Neural progenitor cell (in vitro differentiated cells): Measurements from ENCODE around the gene FGF2. TPM values are rescaled to one million over a fixed set of nuclear protein-coding genes. Genes with fewer than 3 reads are reported as not detected.

Experiments
- DNase-seq: peaks from one replicate; pipeline ENCODE4 v3.0.0-alpha.2; 2016; ENCODE audit warnings: low spot score
- H2AFZ ChIP-seq: fragments of 200-600 bp; sonication (generic); replicated peaks from 2 replicates; pipeline ENCODE4 v1.6.1; 2016; ENCODE audit warnings: antibody characterized with exemption
- H3F3A ChIP-seq: fragments of 200-600 bp; sonication (generic); 2 replicates; pipeline ENCODE4 v1.6.1; 2016; ENCODE audit warnings: antibody characterized with exemption, low read depth
- H3K27ac ChIP-seq: fragments of 200-600 bp; sonication (generic); 2 replicates; pipeline ENCODE4 v1.5.1; 2016; ENCODE audit warnings: mild to moderate bottlenecking
- H3K27me3 ChIP-seq: fragments of 200-600 bp; sonication (generic); 2 replicates; pipeline ENCODE4 v1.6.1; 2016; ENCODE audit warnings: mild to moderate bottlenecking, moderate library complexity
- H3K36me3 ChIP-seq: fragments of 200-600 bp; sonication (generic); 2 replicates; pipeline ENCODE4 v1.5.1; 2016
- H3K4me1 ChIP-seq: fragments of 200-600 bp; sonication (generic); 2 replicates; pipeline ENCODE4 v1.6.1; 2016; ENCODE audit warnings: mixed run types
- H3K4me2 ChIP-seq: fragments of 200-600 bp; sonication (generic); 2 replicates; pipeline ENCODE4 v1.6.1; 2016
- H3K4me3 ChIP-seq: fragments of 200-600 bp; sonication (generic); 2 replicates; pipeline ENCODE4 v1.5.1; 2016
- H3K79me2 ChIP-seq: fragments of 200-600 bp; sonication (generic); 2 replicates; pipeline ENCODE4 v1.6.1; 2016; ENCODE audit warnings: low read depth
- H3K9ac ChIP-seq: fragments of 200-600 bp; sonication (generic); 2 replicates; pipeline ENCODE4 v1.6.1; 2016
- H3K9me3 ChIP-seq: fragments of 200-600 bp; sonication (generic); 2 replicates; pipeline ENCODE4 v1.5.1; 2016; ENCODE audit warnings: low read depth
- H4K20me1 ChIP-seq: fragments of 200-600 bp; sonication (generic); 2 replicates; pipeline ENCODE4 v1.6.1; 2016; ENCODE audit warnings: low read depth
- H3K27ac Mint-ChIP-seq: 3 replicates; pipeline ENCODE4 v1.8.0; 2021; ENCODE audit warnings: mixed read lengths
- H3K27me3 Mint-ChIP-seq: 2 replicates; pipeline ENCODE4 v1.8.0; 2022; ENCODE audit warnings: low read depth, mild to moderate bottlenecking, inconsistent platforms, moderate library complexity, mixed read lengths; ENCODE audit not compliant: insufficient read depth
- H3K36me3 Mint-ChIP-seq: 3 replicates; pipeline ENCODE4 v1.8.0; 2021; ENCODE audit warnings: mixed read lengths
- H3K4me1 Mint-ChIP-seq: 3 replicates; pipeline ENCODE4 v1.8.0; 2021; ENCODE audit warnings: mixed read lengths
- H3K4me3 Mint-ChIP-seq: 3 replicates; pipeline ENCODE4 v1.8.0; 2021; ENCODE audit warnings: mild to moderate bottlenecking, moderate library complexity, mixed read lengths
- H3K9me3 Mint-ChIP-seq: 3 replicates; pipeline ENCODE4 v1.8.0; 2020; ENCODE audit warnings: mixed read lengths
- EZH2 ChIP-seq: fragments of 200-600 bp; sonication (generic); IDR thresholded peaks from 2 replicates; pipeline ENCODE4 v1.6.1; 2017; ENCODE audit warnings: antibody characterized with exemption, mild to moderate bottlenecking, moderate library complexity
- EZH2phosphoT487 ChIP-seq: fragments of 200-600 bp; sonication (generic); IDR thresholded peaks from 2 replicates; pipeline ENCODE4 v1.6.1; 2017; ENCODE audit warnings: antibody characterized with exemption
- total RNA-seq: library from RNA; depleted of rRNA; stranded (reverse); fragments of >200 nt; gene quantifications from 2 replicates; pipeline ENCODE4 v1.2.3, GENCODE V29; 2015; ENCODE audit warnings: low replicate concordance
- TF ChIP-seq, protein P1 (sequence below): fragments of 200-600 bp; sonication (generic); IDR thresholded peaks from 2 replicates; pipeline ENCODE4 v1.5.1; 2017; ENCODE audit warnings: antibody characterized with exemption, mild to moderate bottlenecking

Gene FGF2
- total RNA-seq, 1 donor from 2014 or later, result 43.8 TPM

DNA sequence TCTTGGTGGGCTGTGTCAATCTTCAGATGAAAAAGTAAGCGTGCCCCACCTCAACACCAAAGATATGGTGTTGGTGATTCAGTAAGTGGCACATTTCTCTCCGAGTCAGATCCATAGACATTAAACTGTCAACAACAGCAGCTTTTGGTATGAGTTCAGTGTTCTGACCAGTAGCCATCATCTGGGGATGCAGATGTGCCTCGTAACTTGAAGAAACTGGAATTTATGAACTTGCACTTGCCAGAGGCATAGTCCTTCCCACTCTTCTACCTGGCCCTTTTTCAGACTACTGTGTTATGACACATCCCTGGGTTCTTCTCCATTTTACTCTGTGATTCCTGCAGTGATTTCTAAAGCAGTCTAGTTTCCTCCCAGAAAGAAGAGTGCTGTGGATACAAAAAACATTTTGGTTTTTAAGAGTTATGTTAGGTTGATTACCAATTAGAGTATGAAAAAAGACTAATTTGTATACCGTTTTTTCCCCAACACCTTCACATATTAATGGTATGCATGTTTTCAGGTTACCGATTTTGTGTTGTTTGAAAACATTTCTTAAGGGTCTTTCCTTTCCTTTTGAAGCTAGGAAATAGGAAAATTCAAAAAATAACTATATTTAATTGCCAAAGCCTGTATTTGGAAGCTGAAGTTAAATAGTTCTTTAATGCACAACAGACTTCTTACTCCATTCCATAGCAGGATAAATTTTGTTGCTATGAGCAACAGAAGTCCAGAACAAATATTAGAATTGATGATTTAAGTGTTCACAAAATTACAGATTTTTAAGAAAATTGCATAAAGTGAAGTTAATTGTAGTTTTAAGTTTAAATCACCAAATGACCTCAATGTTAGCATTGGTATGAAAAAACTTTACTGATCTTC lies 56.5 kb downstream of the FGF2 start:
- Histone ChIP-seq H3K4me3 (no peak overlapping the region), H3K36me3 (peaks cover 26% of the 10 kb centered on the region), H3K27ac (no peak overlapping the region), H3K4me2 (no peak overlapping the region), H3K79me2 (peaks cover 75% of the 10 kb centered on the region), H4K20me1 (no peaks in the 10 kb centered on the region), H3F3A (peaks cover 16% of the 10 kb centered on the region), H3K9ac (no peak overlapping the region), H3K27me3 (no peaks in the 10 kb centered on the region), H3K4me1 (no peaks in the 10 kb centered on the region), H2AFZ (no peak overlapping the region), H3K9me3 (peaks cover 9% of the 10 kb centered on the region)
- Mint-ChIP-seq H3K27me3 (no peaks in the 10 kb centered on the region), H3K9me3 (peaks cover 29% of the 10 kb centered on the region), H3K27ac (no peak overlapping the region), H3K4me1 (no peaks in the 10 kb centered on the region), H3K36me3 (peaks cover 47% of the 10 kb centered on the region), H3K4me3 (no peak overlapping the region)
- TF ChIP-seq EZH2 (no peak), EZH2phosphoT487 (no peak)
- TF ChIP-seq, protein P1, sequence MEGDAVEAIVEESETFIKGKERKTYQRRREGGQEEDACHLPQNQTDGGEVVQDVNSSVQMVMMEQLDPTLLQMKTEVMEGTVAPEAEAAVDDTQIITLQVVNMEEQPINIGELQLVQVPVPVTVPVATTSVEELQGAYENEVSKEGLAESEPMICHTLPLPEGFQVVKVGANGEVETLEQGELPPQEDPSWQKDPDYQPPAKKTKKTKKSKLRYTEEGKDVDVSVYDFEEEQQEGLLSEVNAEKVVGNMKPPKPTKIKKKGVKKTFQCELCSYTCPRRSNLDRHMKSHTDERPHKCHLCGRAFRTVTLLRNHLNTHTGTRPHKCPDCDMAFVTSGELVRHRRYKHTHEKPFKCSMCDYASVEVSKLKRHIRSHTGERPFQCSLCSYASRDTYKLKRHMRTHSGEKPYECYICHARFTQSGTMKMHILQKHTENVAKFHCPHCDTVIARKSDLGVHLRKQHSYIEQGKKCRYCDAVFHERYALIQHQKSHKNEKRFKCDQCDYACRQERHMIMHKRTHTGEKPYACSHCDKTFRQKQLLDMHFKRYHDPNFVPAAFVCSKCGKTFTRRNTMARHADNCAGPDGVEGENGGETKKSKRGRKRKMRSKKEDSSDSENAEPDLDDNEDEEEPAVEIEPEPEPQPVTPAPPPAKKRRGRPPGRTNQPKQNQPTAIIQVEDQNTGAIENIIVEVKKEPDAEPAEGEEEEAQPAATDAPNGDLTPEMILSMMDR, result no peak
- DNase-seq, result no peak

- Histone ChIP-seq H3K79me2 (peaks cover 77% of the 10 kb centered on the region), H3K4me3 (no peak overlapping the region), H3K27me3 (no peaks in the 10 kb centered on the region), H3K4me1 (no peaks in the 10 kb centered on the region), H3K27ac (no peak overlapping the region), H4K20me1 (no peaks in the 10 kb centered on the region), H2AFZ (no peak overlapping the region), H3K36me3 (peaks cover 15% of the 10 kb centered on the region), H3K9me3 (peaks cover 9% of the 10 kb centered on the region), H3F3A (peaks cover 23% of the 10 kb centered on the region), H3K4me2 (no peak overlapping the region), H3K9ac (no peak overlapping the region)
- TF ChIP-seq EZH2 (no peak), EZH2phosphoT487 (no peak)
- TF ChIP-seq, protein P1, result no peak
- Mint-ChIP-seq H3K9me3 (peaks cover 18% of the 10 kb centered on the region), H3K27me3 (no peaks in the 10 kb centered on the region), H3K4me3 (no peak overlapping the region), H3K36me3 (peaks cover 37% of the 10 kb centered on the region), H3K27ac (no peak overlapping the region), H3K4me1 (no peaks in the 10 kb centered on the region)
- no peak for DNase-seq
Observed at GRCh38 chr4:122884499-122884898, 57.9 kb downstream of the FGF2 start.

- H3K27ac Mint-ChIP-seq, result no peak overlapping the region
Observed at GRCh38 chr4:122889726-122890125, 63.1 kb downstream of the FGF2 start.

More at GRCh38 chr4:122889726-122890125, 63.1 kb downstream of the FGF2 start:
- Histone ChIP-seq H3K27me3 (no peaks in the 10 kb centered on the region), H3K9me3 (no peaks in the 10 kb centered on the region), H3F3A (peaks cover 33% of the 10 kb centered on the region), H3K36me3 (peaks cover 22% of the 10 kb centered on the region), H4K20me1 (no peaks in the 10 kb centered on the region), H3K4me2 (no peak overlapping the region), H2AFZ (no peak overlapping the region), H3K4me3 (no peak overlapping the region), H3K79me2 (peaks cover 54% of the 10 kb centered on the region), H3K4me1 (no peaks in the 10 kb centered on the region), H3K27ac (no peak overlapping the region), H3K9ac (no peak overlapping the region)
- Mint-ChIP-seq H3K4me3 (no peak overlapping the region), H3K4me1 (peaks cover under 1% of the 10 kb centered on the region), H3K36me3 (peaks cover 14% of the 10 kb centered on the region), H3K9me3 (no peaks in the 10 kb centered on the region), H3K27me3 (no peaks in the 10 kb centered on the region)
- TF ChIP-seq, protein P1, result no peak
- TF ChIP-seq EZH2, result no peak
- no peak for TF ChIP-seq EZH2phosphoT487
- DNase-seq, result no peak
